Measurements from ENCODE around the gene UGT1A7.

DNA sequence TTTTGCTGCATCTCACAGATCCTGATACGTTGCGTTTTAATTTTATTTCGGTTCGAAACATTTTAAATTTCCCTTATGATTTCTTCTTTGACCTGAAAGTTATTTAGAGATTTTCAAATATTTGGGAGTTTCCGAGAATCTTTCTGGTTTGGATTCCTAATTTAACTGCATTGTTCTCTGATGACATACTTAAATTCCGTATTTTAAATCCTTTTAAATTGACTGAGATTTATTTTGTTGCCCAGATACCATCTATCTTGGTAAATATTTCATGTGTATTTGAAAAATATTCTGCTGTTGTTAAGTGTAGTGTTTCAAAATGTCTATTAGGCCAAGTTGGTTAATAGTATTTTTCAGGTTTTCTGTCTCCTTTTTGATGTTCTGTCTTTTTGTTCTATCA, 134.2 kb downstream of the UGT1A7 start:
- TF ChIP-seq HNRNPL (IDR thresholded peaks at IDR 0.05; ENCODE audit: low read depth, low read length): no peak
- TF ChIP-seq, protein P1, sequence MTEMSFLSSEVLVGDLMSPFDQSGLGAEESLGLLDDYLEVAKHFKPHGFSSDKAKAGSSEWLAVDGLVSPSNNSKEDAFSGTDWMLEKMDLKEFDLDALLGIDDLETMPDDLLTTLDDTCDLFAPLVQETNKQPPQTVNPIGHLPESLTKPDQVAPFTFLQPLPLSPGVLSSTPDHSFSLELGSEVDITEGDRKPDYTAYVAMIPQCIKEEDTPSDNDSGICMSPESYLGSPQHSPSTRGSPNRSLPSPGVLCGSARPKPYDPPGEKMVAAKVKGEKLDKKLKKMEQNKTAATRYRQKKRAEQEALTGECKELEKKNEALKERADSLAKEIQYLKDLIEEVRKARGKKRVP (CRISPR knock-in tag; IDR thresholded peaks at IDR 0.05): no peak
- TF ChIP-seq CHCHD3 (CRISPR knock-in tag; IDR thresholded peaks at IDR 0.05): no peak
- TF ChIP-seq TBL1XR1 (IDR thresholded peaks at IDR 0.05; ENCODE audit: low read length in 2 of 2): no peak
- TF ChIP-seq PTTG1 (tag; IDR thresholded peaks at IDR 0.05; ENCODE audit: low read depth): no peak
- TF ChIP-seq FIP1L1 (IDR thresholded peaks at IDR 0.05; ENCODE audit: low read depth, low read length, poor library complexity, severe bottlenecking): no peak
- TF ChIP-seq IFI16 (CRISPR knock-in tag; IDR thresholded peaks at IDR 0.05): no peak
- TF ChIP-seq, protein P2, sequence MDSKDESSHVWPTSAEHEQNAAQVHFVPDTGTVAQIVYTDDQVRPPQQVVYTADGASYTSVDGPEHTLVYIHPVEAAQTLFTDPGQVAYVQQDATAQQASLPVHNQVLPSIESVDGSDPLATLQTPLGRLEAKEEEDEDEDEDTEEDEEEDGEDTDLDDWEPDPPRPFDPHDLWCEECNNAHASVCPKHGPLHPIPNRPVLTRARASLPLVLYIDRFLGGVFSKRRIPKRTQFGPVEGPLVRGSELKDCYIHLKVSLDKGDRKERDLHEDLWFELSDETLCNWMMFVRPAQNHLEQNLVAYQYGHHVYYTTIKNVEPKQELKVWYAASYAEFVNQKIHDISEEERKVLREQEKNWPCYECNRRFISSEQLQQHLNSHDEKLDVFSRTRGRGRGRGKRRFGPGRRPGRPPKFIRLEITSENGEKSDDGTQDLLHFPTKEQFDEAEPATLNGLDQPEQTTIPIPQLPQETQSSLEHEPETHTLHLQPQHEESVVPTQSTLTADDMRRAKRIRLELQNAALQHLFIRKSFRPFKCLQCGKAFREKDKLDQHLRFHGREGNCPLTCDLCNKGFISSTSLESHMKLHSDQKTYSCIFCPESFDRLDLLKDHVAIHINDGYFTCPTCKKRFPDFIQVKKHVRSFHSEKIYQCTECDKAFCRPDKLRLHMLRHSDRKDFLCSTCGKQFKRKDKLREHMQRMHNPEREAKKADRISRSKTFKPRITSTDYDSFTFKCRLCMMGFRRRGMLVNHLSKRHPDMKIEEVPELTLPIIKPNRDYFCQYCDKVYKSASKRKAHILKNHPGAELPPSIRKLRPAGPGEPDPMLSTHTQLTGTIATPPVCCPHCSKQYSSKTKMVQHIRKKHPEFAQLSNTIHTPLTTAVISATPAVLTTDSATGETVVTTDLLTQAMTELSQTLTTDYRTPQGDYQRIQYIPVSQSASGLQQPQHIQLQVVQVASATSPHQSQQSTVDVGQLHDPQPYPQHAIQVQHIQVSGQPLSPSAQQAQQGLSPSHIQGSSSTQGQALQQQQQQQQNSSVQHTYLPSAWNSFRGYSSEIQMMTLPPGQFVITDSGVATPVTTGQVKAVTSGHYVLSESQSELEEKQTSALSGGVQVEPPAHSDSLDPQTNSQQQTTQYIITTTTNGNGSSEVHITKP (IDR thresholded peaks at IDR 0.05; ENCODE audit: partially characterized antibody): no peak
- TF ChIP-seq, protein P3, sequence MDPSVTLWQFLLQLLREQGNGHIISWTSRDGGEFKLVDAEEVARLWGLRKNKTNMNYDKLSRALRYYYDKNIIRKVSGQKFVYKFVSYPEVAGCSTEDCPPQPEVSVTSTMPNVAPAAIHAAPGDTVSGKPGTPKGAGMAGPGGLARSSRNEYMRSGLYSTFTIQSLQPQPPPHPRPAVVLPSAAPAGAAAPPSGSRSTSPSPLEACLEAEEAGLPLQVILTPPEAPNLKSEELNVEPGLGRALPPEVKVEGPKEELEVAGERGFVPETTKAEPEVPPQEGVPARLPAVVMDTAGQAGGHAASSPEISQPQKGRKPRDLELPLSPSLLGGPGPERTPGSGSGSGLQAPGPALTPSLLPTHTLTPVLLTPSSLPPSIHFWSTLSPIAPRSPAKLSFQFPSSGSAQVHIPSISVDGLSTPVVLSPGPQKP (CRISPR knock-in tag; IDR thresholded peaks at IDR 0.05): no peak
- TF ChIP-seq ZBTB7A (IDR thresholded peaks at IDR 0.05; ENCODE audit: borderline replicate concordance, control insufficient read depth, low read depth, low read length): no peak
- no peak for TF ChIP-seq SPI1 (IDR thresholded peaks at IDR 0.05; ENCODE audit: borderline replicate concordance, low read depth, low read length)
